Effector memory CD4-positive, alpha-beta T cell (primary cell): ENCODE data around the gene PCGF1.
A peak's percentile ranks its signal among the peaks of the same experiment; 100 is the strongest.

ENCODE experiments used
- DNase-seq, 3 donors: peaks; one replicate each; pipeline ENCODE4 v3.0.0-alpha.2; 2020
- H3K27ac ChIP-seq: 2 replicates; pipeline ENCODE4 v1.7.0; 2013; ENCODE audit warnings: mild to moderate bottlenecking, low read length, moderate library complexity; ENCODE audit not compliant: insufficient read depth, poor library complexity, severe bottlenecking
- H3K27me3 ChIP-seq: replicated peaks from 2 replicates; pipeline ENCODE4 v1.7.0; 2013; ENCODE audit warnings: mild to moderate bottlenecking, low read length; ENCODE audit not compliant: insufficient read depth, control insufficient read depth, poor library complexity, severe bottlenecking
- H3K36me3 ChIP-seq: 2 replicates; pipeline ENCODE4 v1.7.0; 2013; ENCODE audit warnings: mild to moderate bottlenecking, low read length, moderate library complexity; ENCODE audit not compliant: control insufficient read depth, insufficient read depth
- H3K4me1 ChIP-seq: 2 replicates; pipeline ENCODE4 v1.7.0; 2013; ENCODE audit warnings: low read length, mild to moderate bottlenecking; ENCODE audit not compliant: control insufficient read depth, insufficient read depth, poor library complexity, severe bottlenecking
- H3K4me3 ChIP-seq: 2 replicates; pipeline ENCODE4 v1.7.0; 2013; ENCODE audit warnings: low read length, low read depth, mild to moderate bottlenecking; ENCODE audit not compliant: insufficient read depth, poor library complexity, severe bottlenecking
- H3K9me3 ChIP-seq: 2 replicates; pipeline ENCODE4 v1.7.0; 2013; ENCODE audit warnings: mild to moderate bottlenecking, low read length, moderate library complexity; ENCODE audit not compliant: control insufficient read depth

Gene PCGF1

DNA sequence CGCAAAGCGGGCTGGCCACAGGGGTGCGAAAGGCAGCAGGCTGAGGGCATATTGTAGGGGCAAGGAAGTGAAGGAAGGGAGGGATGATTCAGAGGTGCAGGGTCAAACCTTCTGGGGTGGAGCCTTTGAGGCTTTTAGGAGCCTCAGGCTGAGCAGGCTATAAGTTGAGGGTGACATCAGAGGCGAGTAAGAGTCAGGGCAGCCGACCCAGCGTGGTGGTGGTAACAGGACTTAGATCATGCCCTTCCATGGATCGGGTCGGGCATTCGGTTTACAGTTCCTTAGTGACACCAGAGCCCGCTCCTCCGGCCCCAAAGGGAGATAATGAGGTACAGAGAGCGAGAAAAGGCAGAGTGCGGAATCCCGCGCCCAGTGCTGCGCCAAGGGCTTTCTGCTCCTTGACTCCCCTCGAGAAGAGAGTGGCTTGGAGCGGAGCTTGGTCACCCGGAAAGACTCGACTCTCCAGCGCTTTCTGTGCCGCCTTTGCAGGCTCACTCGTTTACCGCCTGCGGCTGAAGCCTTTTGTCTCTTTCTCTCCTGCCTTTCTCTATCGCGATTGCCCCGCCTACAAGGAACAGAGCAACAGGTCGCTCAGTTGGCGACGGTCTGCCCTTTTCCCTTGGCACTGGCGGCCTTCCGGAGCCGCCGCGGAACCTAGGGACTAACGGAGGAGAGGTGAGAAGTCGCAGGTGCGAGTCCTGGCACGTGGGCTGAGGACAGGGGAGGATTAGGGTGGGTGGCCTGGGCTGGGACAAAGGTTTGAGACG lies 8.8 kb downstream of the PCGF1 start:
- Histone ChIP-seq H3K27ac (no peak overlapping the region), H3K4me1 (peaks cover 37% of the 10 kb centered on the region), H3K36me3 (peaks cover 1% of the 10 kb centered on the region), H3K9me3 (no peaks in the 10 kb centered on the region), H3K4me3 (peak overlapping the region; percentile 66), H3K27me3 (peaks cover 49% of the 10 kb centered on the region)
- DNase-seq = no peak

DNA sequence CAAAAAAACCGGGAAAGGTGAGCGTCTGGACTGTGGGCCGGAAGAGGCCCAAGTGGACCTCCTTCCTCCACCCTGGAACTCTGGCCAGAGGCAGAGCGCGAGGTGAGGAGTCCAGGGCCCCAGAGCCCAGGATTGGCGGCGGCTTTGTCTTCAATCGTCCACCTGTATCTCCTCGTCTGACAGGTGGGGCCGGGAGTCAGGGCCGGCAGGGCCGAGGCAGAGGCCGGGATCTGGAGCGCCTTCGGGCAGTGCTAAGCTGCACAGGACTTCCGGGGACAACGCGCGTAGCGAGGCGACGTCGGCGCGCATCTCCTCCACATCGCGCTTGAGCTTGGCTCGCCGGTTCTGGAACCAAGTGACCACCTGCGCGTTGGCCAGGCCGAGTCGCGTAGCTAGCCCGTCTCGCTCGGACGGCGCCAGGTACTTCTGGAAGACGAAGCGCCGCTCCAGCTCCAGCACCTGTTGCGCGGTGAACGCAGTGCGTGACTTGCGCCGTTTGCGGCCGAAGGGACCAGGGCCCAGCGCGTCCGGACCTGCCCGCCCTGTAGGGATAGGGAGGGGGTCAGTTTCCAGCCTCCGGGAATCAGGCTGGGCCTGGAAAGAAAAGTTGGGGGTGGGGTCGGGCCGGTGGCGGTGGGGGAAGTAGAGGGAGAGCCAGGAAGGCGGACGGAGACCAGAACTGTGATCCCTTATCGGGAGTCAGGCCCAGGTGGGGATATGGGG lies 9.6 kb downstream of the PCGF1 start:
- H3K9me3 ChIP-seq = no peaks in the 10 kb centered on the region
- H3K4me3 ChIP-seq = peak overlapping the region; percentile 66
- DNase-seq = no peak
- peaks cover 42% of the 10 kb centered on the region for H3K27me3 ChIP-seq
- H3K36me3 ChIP-seq = peaks cover 8% of the 10 kb centered on the region
- H3K4me1 ChIP-seq = peaks cover 29% of the 10 kb centered on the region
- H3K27ac ChIP-seq = no peak overlapping the region

DNA sequence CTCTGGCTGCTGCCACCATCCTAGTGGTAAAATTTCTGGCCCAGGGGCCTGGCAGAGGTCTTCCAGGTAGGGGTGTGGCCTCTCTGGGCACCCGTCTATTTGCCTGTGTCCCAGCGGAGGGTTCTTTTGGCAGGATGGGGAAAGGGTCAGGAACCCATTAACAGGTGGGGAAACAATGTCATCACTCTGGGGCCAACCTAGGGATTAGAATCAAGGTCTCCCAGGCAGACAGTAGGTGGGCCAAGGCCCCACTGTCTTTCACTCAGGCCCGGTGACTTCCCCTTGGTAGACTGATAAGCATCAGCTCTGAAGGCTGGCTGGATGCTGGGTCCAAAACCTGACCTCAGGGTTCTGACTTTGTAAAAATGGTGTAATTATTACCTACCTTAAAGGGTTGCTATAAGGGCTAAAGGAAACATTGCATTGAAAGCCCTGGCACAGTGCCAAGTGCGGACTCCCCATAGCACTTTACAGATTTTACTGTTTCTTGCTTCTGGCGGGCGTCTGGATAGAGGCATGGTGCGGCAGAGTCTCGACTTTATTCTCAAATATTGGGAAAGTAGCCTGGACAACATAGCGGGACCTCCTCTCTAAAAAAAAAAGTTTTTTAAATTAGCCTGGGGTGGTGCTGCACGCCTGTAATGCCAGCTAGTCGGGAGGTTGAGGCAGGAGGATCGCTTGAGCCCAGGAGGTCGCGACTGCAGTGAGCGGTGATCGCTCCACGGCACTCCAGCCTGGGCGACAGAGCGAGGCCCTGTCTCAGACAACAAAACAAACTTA lies 10.3 kb downstream of the PCGF1 start:
- peaks cover 22% of the 10 kb centered on the region for H3K4me1 ChIP-seq
- peaks cover 34% of the 10 kb centered on the region for H3K27me3 ChIP-seq
- no peak for DNase-seq
- peaks cover 16% of the 10 kb centered on the region for H3K36me3 ChIP-seq
- H3K4me3 ChIP-seq = no peak overlapping the region
- no peak overlapping the region for H3K27ac ChIP-seq
- H3K9me3 ChIP-seq = no peaks in the 10 kb centered on the region

DNA sequence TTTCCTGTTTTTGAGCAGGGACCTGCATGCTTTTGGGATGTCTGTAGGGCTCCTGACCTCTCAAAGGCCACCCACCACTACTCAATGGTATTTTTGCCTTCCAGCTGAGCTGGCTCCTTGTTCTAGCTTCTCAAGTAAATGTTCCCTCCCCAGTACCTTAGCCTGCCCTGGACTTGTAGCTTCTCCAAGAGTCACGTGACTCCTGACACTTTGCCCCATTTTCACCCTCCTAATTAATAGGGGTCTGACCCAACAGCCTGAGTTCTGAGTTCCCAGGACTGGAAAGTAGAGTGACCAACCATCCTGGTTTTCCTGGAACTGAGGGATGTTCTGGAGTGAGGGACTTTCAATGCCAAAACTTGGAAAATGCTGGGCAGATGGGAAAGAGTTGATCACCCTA lies 12.1 kb downstream of the PCGF1 start:
- no peak for DNase-seq
- Histone ChIP-seq H3K27me3 (peaks cover 22% of the 10 kb centered on the region), H3K4me1 (peaks cover 22% of the 10 kb centered on the region), H3K27ac (no peak overlapping the region), H3K36me3 (peaks cover 33% of the 10 kb centered on the region), H3K4me3 (no peak overlapping the region), H3K9me3 (no peaks in the 10 kb centered on the region)

DNA sequence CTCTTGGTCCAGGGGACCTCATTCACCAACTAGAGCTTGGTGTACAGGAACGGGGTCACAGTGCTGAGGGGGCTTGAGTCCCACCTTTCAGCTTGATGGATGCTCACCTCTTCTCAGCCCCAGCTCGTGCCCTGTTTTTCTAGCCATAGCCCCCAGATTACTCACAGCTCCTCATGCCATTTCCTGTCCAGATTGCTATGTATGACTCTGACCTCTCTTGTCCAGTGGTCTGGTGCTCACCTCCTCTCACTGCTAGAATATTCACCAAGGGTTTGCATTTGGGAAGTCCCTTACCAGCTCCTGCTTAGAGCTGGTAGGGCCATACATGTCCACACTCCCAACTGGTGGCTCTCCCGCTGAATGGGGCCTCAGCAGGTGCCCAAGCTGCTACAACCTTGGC lies 13.9 kb downstream of the PCGF1 start:
- no peak for DNase-seq
- H3K9me3 ChIP-seq = no peaks in the 10 kb centered on the region
- no peak overlapping the region for H3K4me3 ChIP-seq
- peaks cover 40% of the 10 kb centered on the region for H3K36me3 ChIP-seq
- H3K27ac ChIP-seq = no peak overlapping the region
- peaks cover 12% of the 10 kb centered on the region for H3K4me1 ChIP-seq
- peaks cover 5% of the 10 kb centered on the region for H3K27me3 ChIP-seq

DNA sequence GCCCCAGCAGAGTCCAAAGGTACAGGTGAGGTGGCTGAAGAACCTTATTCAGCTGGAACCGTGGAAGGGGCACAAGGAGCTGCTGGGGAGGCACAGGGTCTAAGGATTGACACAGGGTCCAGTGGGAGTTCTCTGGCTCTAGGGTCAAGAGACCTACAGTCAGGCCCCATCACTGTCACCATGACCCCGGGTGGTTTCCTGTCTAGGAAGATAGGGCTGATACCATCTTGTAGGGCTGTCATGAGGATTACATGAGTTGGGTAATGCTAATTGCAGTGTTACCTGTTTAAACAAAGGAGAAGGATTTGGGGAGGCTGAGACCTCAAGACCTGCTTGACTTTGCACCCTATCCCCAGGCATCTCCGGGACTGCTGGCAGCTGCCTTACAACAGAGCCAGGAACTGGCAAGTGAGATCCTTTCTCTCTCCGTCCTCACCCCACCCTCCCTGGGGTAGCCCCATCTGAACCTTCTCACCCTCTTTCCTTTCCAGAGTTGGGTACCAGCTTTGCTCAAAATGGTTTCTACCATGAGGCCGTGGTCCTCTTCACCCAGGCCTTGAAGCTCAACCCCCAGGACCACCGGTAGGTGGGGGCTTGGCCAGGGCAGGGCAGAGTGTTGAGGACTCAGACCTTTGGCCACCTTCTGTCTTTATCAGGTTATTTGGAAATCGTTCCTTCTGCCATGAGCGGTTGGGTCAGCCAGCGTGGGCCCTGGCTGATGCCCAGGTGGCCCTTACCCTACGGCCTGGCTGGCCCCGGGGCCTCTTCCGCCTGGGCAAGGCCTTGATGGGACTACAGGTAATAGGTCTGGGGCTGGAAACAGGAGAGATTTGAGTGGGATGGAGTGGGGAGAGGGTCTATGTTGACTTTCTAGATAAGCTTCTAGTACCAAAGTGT lies 15.6 kb downstream of the PCGF1 start:
- no peaks in the 10 kb centered on the region for H3K27me3 ChIP-seq
- no peaks in the 10 kb centered on the region for H3K4me1 ChIP-seq
- peaks cover 43% of the 10 kb centered on the region for H3K36me3 ChIP-seq
- H3K4me3 ChIP-seq = no peak overlapping the region
- no peak for DNase-seq
- no peaks in the 10 kb centered on the region for H3K9me3 ChIP-seq
- H3K27ac ChIP-seq = no peak overlapping the region

DNA sequence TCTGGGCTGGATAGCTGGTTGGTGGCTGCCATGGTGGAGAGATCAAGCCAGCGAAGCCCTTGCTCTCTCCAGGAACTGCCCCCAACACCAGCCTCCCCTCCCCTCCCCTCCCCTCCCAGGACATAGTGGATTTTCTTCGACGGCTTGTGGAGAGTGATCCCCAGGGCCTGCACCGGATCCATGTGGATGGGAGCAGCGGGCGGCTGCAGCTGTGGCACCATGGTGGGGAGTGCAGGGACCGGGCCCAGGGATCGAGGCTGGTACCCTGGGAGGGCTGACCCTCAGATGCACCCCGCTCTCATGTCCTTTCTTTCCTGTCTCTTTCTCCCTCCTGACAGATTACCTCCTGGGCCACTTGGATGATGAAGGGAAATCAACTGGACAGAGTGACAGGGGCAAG lies 17.6 kb downstream of the PCGF1 start:
- H3K36me3 ChIP-seq = peaks cover 51% of the 10 kb centered on the region
- no peak for DNase-seq
- no peak overlapping the region for H3K27ac ChIP-seq
- no peaks in the 10 kb centered on the region for H3K27me3 ChIP-seq
- no peak overlapping the region for H3K4me3 ChIP-seq
- H3K9me3 ChIP-seq = no peaks in the 10 kb centered on the region
- no peaks in the 10 kb centered on the region for H3K4me1 ChIP-seq

DNA sequence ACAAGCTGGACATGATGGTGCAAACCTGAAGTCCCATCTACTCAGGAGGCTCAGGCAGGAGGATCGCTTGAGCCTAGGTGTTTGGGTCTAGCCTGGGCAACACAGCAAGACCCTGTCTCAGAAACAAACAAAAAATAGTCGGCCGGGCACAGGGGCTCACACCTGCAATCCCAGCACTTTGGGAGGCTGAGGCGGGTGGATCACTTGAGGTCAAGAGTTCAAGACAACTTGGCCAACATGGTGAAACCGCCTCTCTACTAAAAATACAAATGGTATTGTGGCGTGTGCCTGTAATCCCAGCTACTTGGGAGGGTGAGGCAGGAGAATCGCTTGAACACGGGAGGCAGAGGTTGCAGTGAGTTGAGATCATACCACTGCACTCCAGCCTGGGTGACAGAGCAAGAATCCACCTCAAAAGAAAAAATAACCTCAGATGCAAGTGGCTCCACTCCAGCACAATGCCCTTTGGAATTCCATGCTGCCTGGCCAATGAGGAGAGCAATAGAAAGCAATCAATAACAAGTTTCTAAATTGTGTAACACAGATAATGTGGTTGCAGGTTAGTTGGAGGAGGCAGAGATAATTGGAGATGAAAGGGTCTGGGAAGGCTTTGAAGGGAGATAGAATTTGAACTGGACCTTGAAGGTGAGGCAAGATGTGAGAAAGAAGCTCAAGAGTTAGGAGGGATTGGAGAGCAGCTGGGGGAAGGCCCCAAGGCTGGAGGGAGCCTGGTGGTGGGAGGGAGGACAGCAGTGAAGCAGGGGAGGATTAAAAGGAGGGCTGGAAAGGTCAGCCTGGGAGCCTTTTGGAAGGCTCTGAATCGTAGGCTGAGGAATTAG lies 18.6 kb downstream of the PCGF1 start:
- no peak overlapping the region for H3K4me3 ChIP-seq
- H3K27ac ChIP-seq = no peak overlapping the region
- no peaks in the 10 kb centered on the region for H3K27me3 ChIP-seq
- DNase-seq = no peak
- no peaks in the 10 kb centered on the region for H3K9me3 ChIP-seq
- no peaks in the 10 kb centered on the region for H3K4me1 ChIP-seq
- peaks cover 51% of the 10 kb centered on the region for H3K36me3 ChIP-seq

DNA sequence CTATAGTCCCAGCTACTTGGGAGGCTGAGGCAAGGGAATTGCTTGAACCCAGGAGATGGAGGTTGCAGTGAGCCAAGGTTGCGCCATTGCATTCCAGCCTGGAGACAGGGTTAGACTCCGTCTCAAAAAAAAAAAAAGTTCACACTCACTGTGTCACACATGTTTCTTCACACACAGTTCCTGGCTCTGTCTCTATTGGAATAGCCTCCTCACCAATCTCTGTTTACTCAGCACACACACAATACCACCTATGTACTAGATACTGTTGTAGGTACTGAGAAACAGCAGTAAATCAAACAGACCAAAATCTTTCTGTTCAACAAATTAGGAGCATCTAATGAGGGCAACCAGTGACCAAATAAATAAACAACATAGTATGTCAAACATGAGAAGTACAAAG lies 21.4 kb downstream of the PCGF1 start:
- Histone ChIP-seq H3K4me3 (no peak overlapping the region), H3K9me3 (no peaks in the 10 kb centered on the region), H3K36me3 (peaks cover 25% of the 10 kb centered on the region), H3K4me1 (peaks cover 16% of the 10 kb centered on the region), H3K27me3 (no peaks in the 10 kb centered on the region), H3K27ac (no peak overlapping the region)
- no peak for DNase-seq
